COR-L47 (cell line): ENCODE measurements around the gene KLF8.
"Not testable (repeated sequence)": the region's sequence is repeated elsewhere in the genome, so short reads cannot be mapped to it uniquely, and the experiment has no call there.

Experiments
- DNase-seq: peaks from one replicate; lab custom pipeline; 2025; lab: John Stamatoyannopoulos, UW

The KLF8 gene

DNA sequence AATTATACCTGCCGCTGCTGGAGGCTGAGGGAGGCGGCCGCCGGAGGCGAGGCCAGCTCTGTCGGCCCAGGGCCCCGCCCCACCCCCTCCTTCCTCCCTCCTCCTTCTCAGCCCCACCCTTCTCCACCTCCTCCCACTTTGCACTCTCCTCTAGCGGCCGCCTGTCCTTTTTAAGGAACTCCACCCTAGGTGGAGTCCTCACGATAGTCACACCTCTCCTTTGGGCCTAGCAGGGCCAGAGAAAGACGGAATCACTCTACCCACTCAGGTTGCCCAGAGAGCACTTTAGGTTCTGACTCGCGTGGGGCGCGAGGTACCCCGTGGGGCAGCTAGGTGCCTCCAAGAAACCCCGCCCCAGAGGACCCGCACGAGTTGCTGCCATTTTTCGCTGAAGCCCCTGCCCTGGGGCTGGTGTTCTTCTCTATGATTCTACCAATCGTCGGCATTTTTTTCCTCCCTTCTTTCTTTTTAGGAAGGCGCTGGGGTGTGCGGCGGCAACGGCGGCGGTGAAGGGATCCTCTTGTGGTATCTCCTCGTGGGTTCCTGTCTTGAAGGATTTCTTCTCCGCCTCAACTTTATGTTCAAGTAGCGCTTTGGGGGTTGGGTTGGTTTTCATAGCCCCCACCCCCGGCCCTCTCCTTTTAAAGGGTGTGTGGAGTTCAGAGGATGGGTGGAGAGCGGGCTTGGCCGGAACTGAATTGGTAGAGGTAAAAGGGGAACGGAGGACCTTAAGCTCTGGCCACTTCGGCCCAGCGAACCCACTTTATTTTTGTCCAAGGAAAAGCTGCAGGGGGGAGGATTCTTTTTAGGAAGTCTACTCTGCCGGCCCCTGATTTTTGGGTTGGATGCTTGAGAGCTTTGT lies at the start of gene KLF8:
Gene KLF8, plus strand, starts transcription at position 136 of the 862 bp plus-strand sequence. CDS start 979 bp downstream, outside the sequence.
- DNase-seq = no peak

DNA sequence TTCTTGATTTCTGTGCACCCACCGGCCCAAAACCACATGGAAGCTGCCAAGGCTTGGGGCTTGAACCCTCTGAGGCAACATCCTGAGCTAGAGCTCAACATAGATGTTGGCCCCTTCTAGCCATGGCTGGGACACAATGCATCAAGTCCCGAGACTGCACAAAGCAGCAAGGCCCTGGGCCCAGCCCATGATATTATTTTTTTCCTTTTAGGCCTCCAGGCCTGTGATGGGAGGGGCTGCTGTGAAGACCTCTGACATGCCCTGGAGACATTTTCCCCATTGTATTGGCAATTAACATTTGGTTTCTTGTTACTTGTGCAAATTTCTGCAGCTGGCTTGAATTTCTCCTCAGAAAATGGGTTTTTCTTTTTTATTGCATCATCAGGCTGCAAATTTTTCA lies 25.2 kb upstream of the KLF8 start:
- not testable (repeated sequence) for DNase-seq

DNA sequence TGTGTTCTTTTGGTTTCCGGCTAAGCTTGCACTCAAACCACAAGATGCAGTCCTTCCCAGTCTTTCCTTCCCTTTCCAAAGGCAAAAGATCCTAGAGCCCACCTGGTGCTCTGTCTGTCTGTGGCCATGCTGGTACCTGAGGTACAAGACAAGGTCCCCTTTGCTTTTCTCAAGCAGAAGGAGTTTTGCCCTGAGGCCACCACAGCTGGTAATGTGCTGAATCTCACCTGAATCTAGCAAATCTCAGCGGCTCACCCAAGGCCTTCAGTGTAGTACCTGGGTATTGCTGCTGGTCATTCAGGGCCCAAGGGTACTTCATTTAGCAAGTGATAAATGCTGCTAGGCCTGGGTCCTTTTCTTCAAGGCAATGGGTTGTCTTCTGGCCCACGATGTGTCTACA lies 20.5 kb upstream of the KLF8 start:
- no peak for DNase-seq

DNA sequence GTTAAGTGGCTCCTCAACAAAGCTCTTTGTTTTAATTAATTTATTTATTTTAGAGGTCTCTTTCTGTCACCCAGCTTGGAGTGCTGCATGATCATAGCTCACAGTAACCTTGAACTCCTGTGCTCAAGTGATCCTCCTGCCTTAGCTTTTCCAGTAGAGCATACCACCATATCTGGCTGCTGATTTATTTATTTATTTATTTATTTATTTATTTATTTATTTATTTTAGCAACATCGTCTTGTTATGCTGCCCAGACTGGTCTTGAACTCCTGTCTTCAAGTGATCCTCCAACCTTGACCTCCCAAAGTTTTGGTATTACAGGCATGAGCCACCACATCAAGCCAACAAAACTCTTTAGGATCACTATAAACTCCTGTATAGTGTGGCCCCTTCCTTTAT lies 15.8 kb upstream of the KLF8 start:
- no peak for DNase-seq

DNA sequence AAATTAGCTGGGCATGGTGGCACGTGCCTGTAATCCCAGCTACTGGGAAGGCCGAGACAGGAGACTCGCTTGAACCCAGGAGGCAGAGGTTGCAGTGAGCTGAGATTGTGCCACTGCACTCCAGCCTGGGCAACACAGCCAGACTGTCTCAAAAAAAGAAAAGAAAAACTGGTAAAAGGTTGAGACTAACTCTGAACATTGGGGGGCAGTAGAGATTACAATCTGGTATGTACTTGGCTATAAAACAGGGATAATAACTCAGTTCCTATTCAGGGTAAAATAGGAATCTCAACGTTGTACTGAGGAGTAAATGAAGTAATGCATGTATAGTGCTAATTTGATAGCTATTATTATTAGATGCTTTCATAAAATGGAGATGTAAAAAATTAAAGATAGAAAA lies 12.5 kb upstream of the KLF8 start:
- DNase-seq = no peak

DNA sequence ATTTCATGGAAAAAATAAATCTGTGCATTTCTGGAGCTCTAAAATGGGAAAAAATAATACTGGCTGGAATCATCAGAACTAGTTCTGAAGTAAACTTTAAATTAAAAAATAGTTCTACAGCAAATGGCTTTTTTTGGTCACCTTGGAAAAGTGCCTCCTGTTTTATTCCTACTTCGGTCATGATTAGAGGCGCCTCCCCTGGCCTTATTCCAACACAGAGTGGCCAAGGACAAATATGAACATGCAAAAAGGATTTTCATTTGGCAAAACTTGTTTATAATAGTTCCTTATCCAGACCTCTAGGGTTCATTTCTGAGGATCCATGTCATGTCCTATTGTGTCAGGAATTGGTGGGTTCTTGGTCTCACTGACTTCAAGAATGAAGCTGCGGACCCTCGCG lies 11.1 kb upstream of the KLF8 start:
- no peak for DNase-seq

DNA sequence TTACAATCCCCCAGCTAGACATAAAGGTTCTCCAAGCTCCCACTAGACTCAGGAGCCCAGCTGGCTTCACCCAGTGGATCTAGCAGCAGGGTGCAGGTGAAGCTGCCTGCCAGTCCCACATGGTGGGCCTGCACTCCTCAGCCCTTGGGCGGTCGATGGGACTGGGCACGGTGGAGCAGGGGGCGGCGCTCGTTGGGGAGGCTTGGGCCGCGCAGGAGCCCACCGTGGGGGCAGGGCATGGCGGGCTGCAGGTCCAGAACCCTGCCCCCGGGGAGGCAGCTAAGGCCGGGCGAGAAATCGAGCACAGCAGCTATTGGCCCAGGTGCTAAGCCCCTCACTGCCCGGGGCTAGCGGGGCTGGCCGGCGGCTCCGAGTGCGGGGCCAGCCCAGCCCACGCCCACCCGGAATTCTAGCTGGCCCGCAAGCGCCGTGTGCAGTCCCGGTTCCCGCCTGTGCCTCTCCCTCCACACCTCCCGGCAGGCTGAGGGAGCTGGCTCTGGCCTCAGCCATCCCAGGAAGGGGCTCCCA lies 9.6 kb upstream of the KLF8 start:
- no peak for DNase-seq

DNA sequence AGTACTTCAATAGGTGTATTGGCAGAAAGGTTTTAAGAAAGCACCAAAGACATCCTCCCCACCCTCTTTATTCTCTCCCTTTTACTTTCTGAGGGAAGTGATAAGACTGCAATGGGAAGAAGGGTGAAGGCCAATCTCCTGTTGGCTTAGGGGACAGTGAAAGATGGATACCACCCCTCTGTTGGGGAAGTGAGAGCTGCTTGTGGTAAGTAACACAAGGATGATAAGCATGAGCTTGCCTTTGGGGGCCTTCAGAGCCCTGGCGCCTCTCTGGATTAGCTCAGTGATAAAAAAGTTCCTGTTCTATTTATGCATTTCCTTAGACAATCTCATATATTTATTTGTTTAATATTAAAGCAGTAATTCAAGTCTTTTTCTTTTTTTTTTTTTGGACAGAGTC lies 5.2 kb upstream of the KLF8 start:
- DNase-seq = no peak

DNA sequence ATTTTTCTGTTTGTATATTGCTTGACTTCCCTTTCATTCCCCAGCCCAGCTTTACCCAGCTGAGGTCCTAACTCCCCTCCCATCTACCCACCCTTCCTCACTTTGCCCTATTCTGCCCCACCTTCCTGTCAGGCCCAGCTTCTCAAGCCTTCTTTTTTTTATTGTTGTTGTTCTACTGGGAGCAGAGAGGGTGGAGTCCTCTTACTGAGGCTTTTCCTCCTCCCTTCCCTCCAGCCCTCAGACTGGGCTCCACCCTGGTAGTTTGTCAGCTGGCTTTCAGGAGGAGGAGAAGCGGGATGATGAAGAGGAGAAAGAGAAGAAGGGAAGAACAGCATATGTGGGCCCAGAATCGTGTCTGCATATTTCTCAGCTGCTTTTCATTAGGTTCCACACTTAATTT lies 3.2 kb upstream of the KLF8 start:
- DNase-seq = no peak

DNA sequence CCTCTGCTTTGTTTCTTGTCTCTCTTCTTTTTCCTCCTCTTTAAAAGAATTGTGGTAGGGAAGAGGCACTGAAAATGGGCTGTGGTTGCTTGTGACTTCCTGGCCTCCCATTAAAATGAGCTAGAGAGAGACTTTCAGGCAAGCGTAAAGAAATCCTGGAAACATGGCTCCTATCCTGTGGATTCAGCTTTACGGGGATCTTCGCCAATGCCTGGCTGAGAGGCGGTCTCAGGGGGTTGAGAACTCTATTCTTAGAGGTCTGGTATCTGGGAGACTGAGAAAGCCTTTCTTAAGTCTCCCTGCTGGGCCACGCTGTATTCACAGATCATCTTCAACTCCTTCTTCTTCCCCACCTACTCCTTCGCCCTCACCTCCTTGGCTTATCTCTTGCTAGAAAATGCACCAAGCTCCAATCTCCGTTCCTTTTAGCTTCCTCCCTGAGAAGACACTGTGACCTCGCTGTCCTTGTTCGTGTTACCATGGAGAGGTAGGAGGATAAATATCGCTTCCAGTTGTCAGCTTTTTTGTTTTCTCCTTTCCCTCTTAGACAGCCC lies 542 bp upstream of the KLF8 start:
- no peak for DNase-seq

DNA sequence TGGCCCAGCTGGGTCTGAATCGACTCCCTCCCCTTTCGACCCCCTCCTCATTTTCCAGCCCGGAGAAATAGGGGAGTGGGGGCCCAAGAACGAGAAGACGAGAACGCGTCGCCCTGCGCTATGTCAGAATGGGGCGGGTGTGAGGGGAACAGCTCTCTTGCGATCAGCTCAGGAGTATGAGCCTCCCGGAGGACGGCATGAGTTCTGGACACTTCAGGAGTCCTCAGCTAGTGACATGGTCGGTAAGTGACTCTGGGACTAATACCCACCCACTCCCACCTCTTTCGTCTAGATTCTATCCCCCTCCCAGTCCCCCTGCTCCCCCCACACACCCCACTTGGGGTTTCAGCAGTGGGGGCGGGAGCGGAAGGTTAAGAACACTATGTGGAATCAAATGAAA lies 944 bp downstream of the KLF8 start:
- no peak for DNase-seq

DNA sequence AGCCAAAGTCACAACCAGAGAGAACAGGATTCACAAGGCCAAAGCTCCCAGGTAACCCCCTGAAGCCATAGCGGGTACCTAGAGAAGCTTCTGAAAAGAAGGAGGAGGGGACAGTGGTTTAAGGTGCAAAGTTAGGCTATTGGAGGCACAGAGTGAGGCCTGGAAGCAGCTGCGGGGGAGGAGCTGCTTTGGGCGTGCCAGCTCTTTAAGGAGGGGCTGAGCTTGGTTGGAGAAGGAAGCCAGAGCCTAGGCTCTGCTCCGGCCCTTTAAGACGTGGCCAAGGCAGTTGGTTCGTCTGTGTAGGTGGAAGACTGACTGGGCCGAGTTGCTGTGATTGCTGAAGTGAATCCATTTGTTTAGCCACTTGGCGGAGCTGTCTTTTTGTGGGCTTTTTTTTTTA lies 1.5 kb downstream of the KLF8 start:
- no peak for DNase-seq

DNA sequence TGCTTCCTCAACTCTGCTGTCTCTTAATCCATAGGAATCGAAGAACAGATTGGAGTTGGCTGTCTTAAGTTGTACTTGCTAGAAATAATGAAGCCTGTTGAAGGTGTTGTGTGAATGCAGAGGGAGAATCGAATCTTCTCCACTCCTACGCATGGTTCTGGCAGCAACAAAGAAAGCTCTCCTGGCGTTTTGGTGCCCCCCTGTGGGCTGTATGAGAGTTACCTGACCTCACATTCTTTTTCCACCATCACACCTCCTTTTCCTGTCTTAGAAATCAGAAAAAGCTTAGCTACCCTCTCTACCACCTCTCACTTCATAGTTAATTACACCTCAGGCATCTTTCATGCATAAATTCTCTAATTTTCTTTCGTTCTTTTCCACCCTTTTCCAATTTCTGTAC lies 16.3 kb downstream of the KLF8 start:
- no peak for DNase-seq

DNA sequence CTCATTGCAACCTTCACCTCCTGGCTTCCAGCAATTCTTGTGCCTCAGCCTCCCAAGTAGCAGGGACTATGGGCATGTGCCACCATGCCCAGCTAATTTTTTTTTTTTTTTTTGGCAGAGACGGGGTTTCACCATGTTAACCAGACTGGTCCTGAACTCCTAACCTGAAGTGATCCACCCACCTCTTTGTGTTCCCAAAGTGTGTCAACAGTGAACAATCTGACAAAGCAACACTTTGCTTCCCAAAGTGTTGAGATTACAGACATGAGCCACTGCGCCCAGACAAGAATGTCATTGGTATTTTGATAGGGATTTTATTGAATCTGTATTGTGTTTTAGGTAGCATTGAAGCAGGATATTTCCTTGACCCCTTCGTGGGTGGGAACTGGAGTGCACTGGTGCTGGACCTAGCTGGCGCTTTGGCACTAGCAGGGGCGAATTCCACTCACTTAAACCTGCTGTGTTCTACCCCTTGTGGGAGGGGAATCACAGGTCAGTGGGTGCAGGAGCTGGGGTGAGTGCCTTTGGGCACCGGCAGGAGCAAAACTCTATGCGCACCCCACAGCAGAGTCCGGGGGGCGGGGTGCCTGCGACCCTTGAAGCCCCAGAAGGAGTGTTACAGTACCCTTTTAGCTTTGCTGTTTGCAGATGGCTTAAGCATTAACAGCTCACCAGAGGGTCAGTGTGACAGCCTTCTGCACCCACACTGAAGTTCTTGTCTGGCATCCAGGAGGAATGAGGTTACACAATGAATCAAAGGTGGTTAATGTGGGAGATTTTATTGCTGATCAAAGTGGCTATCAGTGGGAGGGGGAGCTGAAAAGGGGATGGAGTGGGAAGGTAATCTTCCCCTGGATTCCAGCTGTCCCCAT lies 21.9 kb downstream of the KLF8 start:
- DNase-seq = no peak

DNA sequence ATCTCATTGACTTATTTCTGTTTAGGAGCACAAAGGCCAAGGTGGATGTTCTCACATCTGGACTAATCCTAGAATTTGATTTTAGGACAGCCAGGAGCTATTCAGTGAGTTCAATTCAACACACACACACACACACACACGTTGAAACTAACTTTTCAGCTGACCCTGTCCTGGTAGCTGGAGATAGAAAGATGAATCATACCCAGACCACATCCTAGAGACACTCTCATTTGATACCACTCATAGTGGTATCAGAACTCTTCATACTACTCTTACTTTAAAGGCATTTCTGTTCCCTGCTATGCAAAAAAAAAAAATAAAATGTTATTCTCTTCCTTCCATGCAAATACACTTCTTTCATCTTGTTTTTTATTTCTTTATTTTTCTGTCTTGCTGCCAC lies 36.7 kb downstream of the KLF8 start:
- no peak for DNase-seq

DNA sequence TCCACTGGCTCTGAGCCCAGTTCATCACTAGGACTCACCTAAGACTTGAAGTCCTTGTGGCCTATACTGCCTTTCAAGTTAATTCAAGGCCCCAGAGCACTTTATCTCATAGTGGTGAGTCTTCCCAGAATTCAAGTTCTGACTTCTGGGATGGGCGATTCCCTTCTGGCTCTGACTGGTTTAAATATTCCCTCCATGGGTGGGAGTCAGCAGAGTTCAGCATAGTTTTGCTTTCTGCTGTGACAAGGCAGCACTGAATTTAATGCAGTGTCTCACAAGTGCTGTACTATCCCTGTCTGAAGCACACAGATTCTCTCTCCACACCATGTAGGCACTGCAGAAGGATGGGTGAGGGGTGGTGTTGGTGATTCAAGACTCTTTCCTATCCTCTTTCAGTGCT lies 46.5 kb downstream of the KLF8 start:
- DNase-seq = no peak

DNA sequence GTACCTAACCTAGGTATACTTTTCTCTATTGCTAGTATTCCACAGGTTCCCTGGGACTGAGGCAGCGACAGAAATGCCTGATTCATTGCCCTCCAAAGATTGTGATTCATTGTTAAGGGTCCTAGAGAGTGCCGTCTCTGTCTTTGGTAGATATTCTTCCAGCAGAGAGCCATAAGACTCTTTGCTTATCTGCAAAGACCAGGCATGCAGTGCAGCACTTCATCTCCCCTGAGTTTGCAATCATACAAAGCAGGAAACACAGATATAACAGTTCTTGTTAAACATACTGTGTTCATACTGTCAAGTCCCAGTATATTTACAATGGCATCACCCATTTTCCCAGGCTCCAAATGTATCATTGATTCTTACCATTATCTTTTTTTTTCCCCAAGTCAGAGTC lies 47.7 kb downstream of the KLF8 start:
- DNase-seq = no peak

DNA sequence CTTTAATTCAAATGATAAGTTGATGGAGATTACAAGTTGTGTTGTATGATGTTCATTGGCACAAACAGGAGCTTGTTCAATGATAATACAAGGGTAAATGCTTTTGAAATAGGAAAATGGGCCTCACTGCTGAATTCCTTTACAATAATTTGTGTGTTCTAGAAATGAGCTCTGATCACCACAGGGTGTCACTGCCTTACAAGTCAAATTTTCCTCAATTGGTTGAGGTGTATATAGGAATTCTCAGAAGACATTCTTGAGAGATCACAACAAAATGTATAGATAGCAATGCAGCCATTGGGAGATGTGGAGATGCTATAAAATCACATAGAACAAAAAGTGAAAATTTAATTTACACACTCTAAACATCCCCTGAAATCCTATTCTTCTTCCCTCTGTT lies 49.6 kb downstream of the KLF8 start:
- no peak for DNase-seq

DNA sequence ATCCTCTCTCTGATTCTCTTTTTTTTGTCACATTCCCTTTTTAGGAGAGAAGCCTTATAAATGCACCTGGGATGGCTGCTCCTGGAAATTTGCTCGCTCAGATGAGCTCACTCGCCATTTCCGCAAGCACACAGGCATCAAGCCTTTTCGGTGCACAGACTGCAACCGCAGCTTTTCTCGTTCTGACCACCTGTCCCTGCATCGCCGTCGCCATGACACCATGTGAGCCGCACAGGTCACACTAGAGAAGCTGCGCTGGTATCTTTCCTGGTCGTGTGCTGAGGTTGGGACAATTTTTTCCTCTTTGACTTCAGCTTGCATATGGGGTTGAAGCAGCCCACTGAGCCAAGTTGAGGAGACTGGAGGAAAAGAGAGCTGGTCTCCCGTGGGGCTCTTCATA lies 52.1 kb downstream of the KLF8 start:
- no peak for DNase-seq

DNA sequence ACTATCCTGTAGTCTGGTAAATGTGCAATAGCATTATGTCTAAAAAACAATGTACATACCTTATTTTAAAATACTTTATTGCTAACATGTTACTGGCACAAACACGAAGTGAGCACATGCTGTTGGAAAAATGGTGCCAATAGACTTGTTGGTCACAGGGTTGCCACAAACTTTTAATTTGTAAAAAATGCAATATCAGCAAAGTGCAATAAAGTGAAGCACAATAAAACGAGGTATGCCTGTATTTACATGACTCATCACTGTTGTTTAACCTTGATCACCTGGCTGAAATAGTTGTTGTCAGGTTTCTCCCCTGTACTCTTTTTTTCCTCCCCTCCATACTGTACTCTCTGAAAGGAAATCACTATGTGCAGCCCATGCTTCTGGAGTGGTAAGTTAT lies 56.5 kb downstream of the KLF8 start:
- DNase-seq = no peak

DNA sequence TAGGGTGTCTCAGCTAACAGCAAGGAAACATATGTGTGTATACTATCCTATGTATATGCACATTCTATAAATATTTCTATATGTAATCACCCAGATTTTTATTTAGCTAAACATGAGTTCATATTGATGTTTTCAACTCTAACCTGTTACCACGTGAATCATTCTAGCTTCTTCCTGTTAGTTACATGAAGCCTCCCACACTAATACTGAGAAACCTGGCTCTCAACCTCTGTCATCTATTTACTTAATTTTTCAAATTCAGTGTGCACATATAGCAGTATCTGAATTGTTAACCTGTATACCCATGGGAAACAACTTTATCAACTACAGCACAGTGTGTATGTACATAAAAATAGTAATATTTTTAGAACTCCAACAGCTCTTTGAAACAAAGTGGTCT lies 57.3 kb downstream of the KLF8 start:
- DNase-seq = no peak

DNA sequence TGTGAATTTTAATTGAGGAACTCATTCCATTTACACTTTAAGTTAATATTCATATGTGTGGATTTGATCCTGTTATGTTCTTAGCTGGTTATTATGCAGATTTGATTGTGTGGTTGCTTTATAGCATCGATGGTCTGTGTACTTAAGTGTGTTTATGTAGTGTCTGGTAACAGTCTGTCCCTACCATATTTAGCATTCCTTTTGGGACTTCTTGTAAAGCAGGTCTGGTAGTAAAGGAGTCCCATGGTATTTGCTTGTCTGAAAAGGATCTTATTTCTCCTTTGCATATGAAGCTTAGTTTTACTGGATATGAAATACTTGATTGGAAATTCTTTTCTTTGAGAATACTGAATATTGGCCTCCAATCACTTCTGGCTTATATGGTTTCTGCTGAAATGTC lies 76.6 kb downstream of the KLF8 start:
- DNase-seq = no peak

DNA sequence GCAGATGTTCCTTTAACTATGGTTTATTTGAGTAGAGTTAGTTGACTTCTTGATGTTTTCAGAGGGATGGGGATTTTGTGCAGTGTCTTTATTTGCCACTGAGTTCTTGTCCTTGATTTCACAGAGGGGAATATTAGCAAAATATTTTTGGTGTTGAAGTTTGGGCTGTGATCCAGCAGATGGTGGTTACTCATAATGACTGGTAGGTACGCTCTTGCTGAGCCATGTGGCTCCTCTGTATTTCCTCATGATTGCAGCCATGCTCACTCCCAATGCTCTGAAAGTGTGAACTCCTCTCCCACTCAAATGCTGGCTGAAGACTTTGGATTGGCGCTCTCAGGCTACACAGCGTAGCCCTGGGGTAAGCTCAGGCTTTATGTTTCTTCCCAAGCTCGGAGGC lies 77.7 kb downstream of the KLF8 start:
- no peak for DNase-seq
